ENCODE data around the gene ADCY9. TPM values are rescaled to one million over a fixed set of nuclear protein-coding genes. Genes with fewer than 3 reads are reported as not detected.

Gene ADCY9
- total RNA-seq, 1 experiment from 2014 or later = 19.9 TPM

DNA sequence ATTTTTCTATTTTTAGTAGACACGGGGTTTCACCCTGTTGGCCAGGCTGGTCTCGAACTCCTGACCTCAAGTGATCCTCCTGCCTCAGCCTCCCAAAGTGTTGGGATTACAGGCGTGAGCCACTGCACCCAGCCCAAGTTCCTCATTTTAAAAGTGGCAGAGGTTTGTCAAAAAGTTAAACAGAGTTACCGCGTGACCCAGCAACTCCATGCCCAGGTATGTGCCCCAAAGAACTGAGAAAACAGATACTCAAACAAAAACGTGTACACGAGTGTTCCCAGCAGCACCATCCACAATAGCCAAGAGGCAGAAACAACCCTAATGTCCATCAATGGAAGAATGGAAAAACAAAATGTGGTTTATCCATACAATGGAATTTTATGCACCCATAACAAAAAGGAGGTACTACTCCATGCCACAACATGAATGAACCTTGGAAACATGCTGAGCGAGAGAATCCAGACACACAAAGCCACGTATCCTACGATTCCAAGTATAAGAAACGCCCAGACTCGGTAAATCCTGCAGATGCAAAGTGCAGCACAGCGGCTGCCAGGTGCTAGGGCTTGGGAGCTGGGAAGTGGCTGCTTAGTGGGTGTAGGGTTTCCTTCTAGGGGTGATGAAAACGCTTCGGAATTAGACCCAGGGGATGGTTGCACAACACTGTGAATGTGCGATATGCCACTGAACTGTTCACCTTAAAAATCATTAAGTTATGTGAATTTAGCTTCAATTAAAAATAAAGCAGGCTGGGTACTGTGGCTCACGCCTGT, 24.8 kb downstream of the ADCY9 start:
- peaks cover 35% of the 10 kb centered on the region for H3K4me1 ChIP-seq
- H3K27me3 ChIP-seq = no peaks in the 10 kb centered on the region
- no peak overlapping the region for H3K27ac ChIP-seq
- peak; percentile 32 to 65 for DNase-seq
- H3K9me3 ChIP-seq (replicated peaks) = no peaks in the 10 kb centered on the region
- no peaks in the 10 kb centered on the region for H3K36me3 ChIP-seq
- H3K4me3 ChIP-seq = no peak overlapping the region

GRCh38 chr16:4090351-4090851, 25.8 kb downstream of the ADCY9 start:
- no peaks in the 10 kb centered on the region for H3K36me3 ChIP-seq
- H3K4me1 ChIP-seq = peaks cover 35% of the 10 kb centered on the region
- H3K4me3 ChIP-seq = no peak overlapping the region
- no peaks in the 10 kb centered on the region for H3K9me3 ChIP-seq (replicated peaks)
- no peak overlapping the region for H3K27ac ChIP-seq
- H3K27me3 ChIP-seq = no peaks in the 10 kb centered on the region
- DNase-seq = no peak

GRCh38 chr16:4089811-4090301, 26.4 kb downstream of the ADCY9 start:
- peak; percentile 49 to 71 for DNase-seq
- Histone ChIP-seq H3K27me3 (no peaks in the 10 kb centered on the region), H3K36me3 (no peaks in the 10 kb centered on the region), H3K27ac (no peak overlapping the region), H3K4me3 (no peak overlapping the region), H3K4me1 (peaks cover 35% of the 10 kb centered on the region), H3K9me3 (replicated peaks) (no peaks in the 10 kb centered on the region)

GRCh38 chr16:4089251-4089810, 26.9 kb downstream of the ADCY9 start:
- no peak for DNase-seq
- Histone ChIP-seq H3K27me3 (no peaks in the 10 kb centered on the region), H3K4me1 (peaks cover 34% of the 10 kb centered on the region), H3K9me3 (replicated peaks) (no peaks in the 10 kb centered on the region), H3K27ac (no peak overlapping the region), H3K36me3 (no peaks in the 10 kb centered on the region), H3K4me3 (no peak overlapping the region)

DNA sequence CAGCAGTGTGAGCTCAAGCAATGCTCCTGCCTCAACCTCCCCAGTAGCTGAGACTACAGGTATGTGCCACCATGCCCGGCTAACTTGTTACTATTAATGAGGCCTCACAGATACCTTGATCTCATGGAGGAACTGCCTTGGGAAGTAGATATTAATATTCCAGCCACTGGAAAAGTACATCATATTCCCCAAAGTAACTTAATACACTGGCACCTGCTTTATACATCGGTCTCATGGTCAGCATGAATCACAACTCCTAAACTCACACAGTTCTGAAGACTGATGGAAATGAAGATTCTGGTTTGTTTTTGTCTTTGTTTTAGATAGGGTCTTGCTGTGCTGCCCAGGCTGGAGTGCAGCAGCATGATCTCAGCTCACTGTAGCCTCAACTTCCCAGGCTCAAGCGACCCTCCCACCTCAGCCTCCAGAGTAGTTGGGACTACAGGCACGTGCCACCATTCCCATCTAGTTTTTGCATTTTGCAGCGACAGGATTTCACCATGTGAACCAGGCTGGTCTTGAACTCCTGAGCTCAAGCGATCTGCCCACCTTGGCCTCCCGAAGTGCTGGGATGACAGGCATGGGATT, 28.2 kb downstream of the ADCY9 start:
- Histone ChIP-seq H3K27me3 (no peaks in the 10 kb centered on the region), H3K36me3 (no peaks in the 10 kb centered on the region), H3K4me3 (no peak overlapping the region), H3K9me3 (replicated peaks) (no peaks in the 10 kb centered on the region), H3K4me1 (peaks cover 25% of the 10 kb centered on the region), H3K27ac (no peak overlapping the region)
- no peak for DNase-seq

DNA sequence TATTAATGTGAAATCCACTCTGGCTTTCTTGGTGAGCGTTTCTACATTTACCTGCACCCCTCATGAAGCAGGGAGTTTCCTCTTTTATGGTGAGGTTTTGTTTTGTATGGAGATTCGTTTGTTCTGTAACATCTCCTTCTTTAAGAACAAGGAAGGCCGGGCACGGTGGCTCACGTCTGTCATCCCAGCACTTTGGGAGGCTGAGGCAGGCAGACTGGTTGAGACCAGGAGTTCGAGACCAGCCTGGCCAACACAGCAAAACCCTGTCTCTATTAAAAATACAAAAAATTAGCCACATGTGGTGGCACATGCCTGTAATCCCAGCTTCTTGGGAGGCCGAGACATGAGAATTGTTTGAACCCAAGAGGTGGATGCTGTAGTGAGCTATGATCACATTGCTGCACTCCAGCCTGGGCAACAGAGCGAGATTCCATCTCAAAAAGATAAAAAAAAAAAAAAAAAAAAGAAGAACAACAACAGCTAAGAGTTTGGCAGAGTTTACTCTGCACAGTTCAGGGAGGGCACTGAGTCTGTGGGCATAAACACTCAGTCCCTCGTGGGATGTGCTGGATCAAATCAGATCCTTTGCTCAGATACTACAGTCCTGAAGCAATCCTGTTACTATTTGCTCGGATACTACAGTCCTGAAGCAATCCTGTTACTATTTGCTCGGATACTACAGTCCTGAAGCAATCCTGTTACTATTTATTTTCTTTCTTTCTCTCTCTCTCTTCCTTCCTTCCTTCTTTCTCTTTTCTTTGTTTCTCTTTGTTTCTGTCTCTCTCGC, 28.9 kb downstream of the ADCY9 start:
- DNase-seq = no peak
- Histone ChIP-seq H3K4me1 (peaks cover 24% of the 10 kb centered on the region), H3K36me3 (no peaks in the 10 kb centered on the region), H3K27me3 (no peaks in the 10 kb centered on the region), H3K4me3 (no peak overlapping the region), H3K27ac (no peak overlapping the region), H3K9me3 (replicated peaks) (no peaks in the 10 kb centered on the region)

- H3K27me3 ChIP-seq = no peaks in the 10 kb centered on the region
- H3K36me3 ChIP-seq = no peaks in the 10 kb centered on the region
- peaks cover 18% of the 10 kb centered on the region for H3K4me1 ChIP-seq
- no peak overlapping the region for H3K4me3 ChIP-seq
- no peak overlapping the region for H3K27ac ChIP-seq
- no peaks in the 10 kb centered on the region for H3K9me3 ChIP-seq (replicated peaks)
- no peak for DNase-seq
These were observed 30.1 kb downstream of the ADCY9 start for GRCh38 chr16:4086153-4086552.

DNA sequence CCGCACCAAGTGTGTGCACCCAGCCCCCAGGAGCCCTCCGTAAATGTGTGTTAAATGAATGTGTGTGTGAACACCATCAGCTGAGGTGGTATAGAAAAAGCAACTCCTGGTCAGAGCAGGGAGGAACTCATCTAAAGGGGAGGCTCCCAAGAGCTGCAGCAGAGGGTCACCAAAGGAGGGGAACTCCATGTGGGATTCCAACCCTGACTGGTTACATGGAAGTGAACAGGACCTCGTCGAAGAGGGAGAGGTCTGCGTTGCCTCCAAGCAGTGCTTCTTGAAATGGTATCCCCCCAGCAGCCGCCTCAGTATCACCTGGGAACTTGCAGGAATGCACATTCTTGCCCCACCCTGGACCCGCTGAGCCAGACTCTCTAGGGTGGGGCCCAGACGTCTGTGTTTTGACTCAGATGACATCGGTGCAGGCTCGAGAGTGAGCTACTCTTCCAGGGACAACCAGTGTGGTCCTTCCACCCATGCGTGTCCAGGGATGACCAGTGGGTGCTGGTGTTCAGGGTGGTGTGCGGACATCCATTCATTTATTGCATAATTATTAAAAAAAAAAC, 30.8 kb downstream of the ADCY9 start:
- no peak overlapping the region for H3K4me3 ChIP-seq
- H3K4me1 ChIP-seq = peaks cover 17% of the 10 kb centered on the region
- no peaks in the 10 kb centered on the region for H3K36me3 ChIP-seq
- no peaks in the 10 kb centered on the region for H3K9me3 ChIP-seq (replicated peaks)
- H3K27ac ChIP-seq = no peak overlapping the region
- DNase-seq = no peak
- no peaks in the 10 kb centered on the region for H3K27me3 ChIP-seq

DNA sequence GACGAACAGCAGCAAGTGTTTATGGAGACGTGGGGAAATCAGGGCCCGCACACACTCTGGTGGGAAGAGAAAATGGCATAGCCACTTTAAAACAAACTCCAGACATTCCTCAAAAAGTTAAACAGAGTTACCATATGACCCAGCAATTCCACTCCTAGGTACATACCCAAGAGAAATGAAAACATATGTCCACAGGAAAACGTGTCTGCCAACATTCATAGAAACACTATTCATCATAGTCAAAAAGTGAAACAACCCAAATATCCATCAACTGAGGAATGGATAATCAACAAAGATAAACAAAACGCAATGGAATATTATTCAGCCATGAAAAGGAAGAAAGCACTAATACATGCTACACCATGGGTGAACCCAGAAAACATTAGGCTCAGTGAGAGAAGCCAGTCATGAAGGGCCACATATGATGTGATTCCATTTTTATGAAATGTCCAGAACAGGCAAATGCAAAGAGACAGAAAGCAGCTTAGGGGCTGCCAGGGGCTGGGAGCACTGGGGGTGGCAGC, 32.8 kb downstream of the ADCY9 start:
- peaks cover 7% of the 10 kb centered on the region; the same call in 1 of the 2 replicates for H3K4me1 ChIP-seq
- H3K36me3 ChIP-seq = 0 out of 2 replicates have a peak, but pooled peaks cover 2% of the 10 kb centered on the region
- no peak overlapping the region for H3K27ac ChIP-seq
- DNase-seq = no peak
- H3K9me3 ChIP-seq (replicated peaks) = no peaks in the 10 kb centered on the region
- H3K27me3 ChIP-seq = no peaks in the 10 kb centered on the region
- H3K4me3 ChIP-seq = no peak overlapping the region

DNA sequence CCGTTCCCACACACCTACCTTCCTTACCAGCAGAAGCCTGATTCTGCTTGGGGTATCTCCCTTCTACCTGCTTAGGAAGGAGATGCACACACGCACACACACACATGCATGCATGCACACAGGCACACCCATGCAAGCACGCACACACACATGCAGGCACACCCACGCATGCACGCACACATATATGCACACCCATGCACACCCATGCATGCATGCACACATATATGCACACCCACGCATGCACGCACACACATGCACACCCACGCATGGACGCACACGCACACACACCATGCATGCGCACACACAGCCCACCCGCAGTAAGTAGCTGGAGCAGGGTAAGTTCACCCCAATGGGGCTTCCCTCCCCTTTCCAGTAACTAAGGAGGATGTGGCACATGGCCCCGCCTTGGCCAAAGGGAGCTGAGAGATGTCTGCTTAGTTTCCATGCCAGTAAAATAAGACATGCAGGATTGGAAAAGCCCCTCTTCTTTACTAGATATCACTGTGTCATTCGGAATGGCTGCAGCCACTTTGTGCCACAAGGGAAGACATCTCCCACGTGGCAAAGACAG, 33.7 kb downstream of the ADCY9 start:
- H3K9me3 ChIP-seq (replicated peaks) = no peaks in the 10 kb centered on the region
- H3K4me3 ChIP-seq = no peak overlapping the region
- DNase-seq = no peak
- H3K27ac ChIP-seq = no peak overlapping the region
- H3K4me1 ChIP-seq = peaks cover 7% of the 10 kb centered on the region; the same call in 1 of the 2 replicates
- H3K27me3 ChIP-seq = no peaks in the 10 kb centered on the region
- 0 out of 2 replicates have a peak, but pooled peaks cover 2% of the 10 kb centered on the region for H3K36me3 ChIP-seq

DNA sequence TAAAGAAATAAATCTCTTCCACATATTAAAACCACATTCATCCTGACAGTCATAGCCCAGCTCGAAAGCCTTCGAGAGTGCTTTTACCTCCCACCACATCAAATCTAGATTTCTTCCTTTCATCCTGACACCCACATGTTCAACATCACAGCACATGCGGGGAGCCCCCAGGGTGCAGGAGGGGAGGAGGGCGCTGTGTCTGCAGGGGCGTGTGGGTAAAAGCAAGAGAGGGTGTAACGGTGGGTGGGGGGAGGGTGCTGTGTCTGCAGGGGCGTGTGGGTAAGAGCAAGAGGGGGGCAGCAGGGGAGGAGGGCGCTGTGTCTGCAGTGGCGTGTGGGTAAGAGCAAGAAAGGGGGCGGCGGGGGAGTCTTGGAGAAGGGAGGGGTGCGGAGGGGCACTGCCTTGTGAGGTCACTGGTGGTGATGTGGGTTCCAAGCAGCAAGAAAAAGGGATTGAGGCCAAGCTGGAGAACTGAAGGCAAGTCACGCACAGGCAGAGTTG, 34.7 kb downstream of the ADCY9 start:
- no peaks in the 10 kb centered on the region for H3K9me3 ChIP-seq (replicated peaks)
- H3K4me1 ChIP-seq = peaks cover 7% of the 10 kb centered on the region; the same call in 1 of the 2 replicates
- peak overlapping the region; percentile 44 for H3K4me3 ChIP-seq
- H3K27ac ChIP-seq = peak overlapping the region; percentile 91
- no peaks in the 10 kb centered on the region for H3K27me3 ChIP-seq
- peak; percentile 52 to 53 for DNase-seq
- H3K36me3 ChIP-seq = 0 out of 2 replicates have a peak, but pooled peaks cover 2% of the 10 kb centered on the region

GRCh38 chr16:4081047-4081446, 35.2 kb downstream of the ADCY9 start:
- H3K4me1 ChIP-seq = peaks cover 7% of the 10 kb centered on the region; the same call in 1 of the 2 replicates
- peak; percentile 85 to 90 for DNase-seq
- H3K27me3 ChIP-seq = no peaks in the 10 kb centered on the region
- H3K36me3 ChIP-seq = 0 out of 2 replicates have a peak, but pooled peaks cover 2% of the 10 kb centered on the region
- peak overlapping the region; percentile 91 for H3K27ac ChIP-seq
- no peaks in the 10 kb centered on the region for H3K9me3 ChIP-seq (replicated peaks)
- peak overlapping the region; percentile 44 for H3K4me3 ChIP-seq

GRCh38 chr16:4077174-4077649, 39.0 kb downstream of the ADCY9 start:
- H3K27me3 ChIP-seq = no peaks in the 10 kb centered on the region
- H3K27ac ChIP-seq = no peak overlapping the region
- H3K36me3 ChIP-seq = 0 out of 2 replicates have a peak, but pooled peaks cover 2% of the 10 kb centered on the region
- no peak overlapping the region for H3K4me3 ChIP-seq
- H3K9me3 ChIP-seq (replicated peaks) = no peaks in the 10 kb centered on the region
- DNase-seq = no peak
- H3K4me1 ChIP-seq = peaks cover 7% of the 10 kb centered on the region; the same call in 1 of the 2 replicates
